Activated CD8-positive, alpha-beta memory T cell treated with anti-CD3 and anti-CD28 coated beads, Interleukin-2, amount 50 U/mL, for 24 hours (primary cell): ENCODE data around the gene APOL2.
"Not testable (repeated sequence)": the region's sequence is repeated elsewhere in the genome, so short reads cannot be mapped to it uniquely, and the experiment has no call there.

Experiments
- DNase-seq: peaks from one replicate; pipeline ENCODE4 v3.0.0-alpha.2; 2020; ENCODE audit errors: extremely low read depth

Gene APOL2

DNA sequence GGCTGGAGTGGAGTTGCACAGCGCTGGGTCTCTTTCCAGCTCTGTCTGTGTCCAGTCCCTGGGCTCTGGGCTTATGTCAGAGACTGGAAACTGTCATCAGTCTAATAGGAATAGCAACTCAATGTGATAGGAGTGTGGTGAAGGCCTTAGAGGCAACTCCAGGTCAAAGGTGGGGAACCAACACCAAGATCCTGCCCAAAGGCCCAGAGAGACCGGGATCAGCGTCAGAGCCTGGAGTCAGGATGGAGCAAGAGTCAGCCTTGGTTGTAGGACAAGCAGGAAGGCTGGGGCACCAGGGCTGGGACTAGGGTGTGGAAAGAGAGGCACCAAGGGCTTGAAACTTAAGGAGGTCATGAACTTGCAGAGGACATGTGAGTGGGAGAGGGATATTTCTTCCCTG is 23.0 kb upstream of the APOL2 start:
- not testable (repeated sequence) for DNase-seq

DNA sequence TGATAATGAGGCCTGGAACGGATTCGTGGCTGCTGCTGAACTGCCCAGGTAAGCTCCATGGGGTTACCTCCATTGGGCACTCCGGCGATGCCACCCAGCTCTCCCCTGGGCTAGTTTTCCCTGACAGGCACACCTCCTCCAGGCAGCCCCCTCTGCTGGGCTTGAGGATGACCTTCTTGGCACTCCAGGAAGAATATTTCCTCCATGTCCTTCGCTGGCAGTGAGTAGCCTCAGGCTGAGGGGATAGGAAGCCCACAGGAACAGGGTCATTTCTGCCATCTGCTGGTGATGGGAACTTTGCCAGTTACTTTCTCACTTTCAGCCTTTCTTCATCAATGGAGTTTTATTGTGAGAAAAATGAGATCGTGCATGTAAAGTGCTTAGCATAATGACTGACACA is 22.3 kb upstream of the APOL2 start:
- DNase-seq, result not testable (repeated sequence)

DNA sequence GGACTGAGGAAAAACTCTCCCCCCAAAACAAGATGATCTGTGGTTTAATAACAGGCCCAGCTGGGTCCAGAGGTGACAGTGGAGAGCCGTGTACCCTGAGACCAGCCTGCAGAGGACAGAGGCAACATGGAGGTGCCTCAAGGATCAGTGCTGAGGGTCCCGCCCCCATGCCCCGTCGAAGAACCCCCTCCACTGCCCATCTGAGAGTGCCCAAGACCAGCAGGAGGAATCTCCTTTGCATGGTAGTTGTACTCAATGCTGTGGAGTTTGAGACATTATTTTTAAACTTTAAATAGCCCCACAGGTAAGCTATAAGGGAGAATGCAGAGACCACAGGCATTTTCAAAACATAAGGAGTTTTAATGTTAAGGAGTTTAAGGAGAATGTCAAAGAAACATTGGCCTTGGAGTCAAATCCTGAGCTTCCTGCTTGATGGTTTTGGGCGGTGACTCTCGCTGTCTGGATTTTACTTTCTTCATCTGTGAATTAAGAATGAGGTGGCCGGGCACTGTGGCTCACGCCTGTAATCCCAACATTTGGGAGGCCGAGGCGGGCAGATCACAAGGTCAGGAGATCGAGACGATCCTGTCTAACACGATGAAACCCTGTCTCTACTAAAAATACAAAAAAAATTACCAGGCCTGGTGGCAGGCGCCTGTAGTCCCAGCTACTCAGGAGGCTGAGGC is 20.4 kb upstream of the APOL2 start:
- DNase-seq, result no peak

DNA sequence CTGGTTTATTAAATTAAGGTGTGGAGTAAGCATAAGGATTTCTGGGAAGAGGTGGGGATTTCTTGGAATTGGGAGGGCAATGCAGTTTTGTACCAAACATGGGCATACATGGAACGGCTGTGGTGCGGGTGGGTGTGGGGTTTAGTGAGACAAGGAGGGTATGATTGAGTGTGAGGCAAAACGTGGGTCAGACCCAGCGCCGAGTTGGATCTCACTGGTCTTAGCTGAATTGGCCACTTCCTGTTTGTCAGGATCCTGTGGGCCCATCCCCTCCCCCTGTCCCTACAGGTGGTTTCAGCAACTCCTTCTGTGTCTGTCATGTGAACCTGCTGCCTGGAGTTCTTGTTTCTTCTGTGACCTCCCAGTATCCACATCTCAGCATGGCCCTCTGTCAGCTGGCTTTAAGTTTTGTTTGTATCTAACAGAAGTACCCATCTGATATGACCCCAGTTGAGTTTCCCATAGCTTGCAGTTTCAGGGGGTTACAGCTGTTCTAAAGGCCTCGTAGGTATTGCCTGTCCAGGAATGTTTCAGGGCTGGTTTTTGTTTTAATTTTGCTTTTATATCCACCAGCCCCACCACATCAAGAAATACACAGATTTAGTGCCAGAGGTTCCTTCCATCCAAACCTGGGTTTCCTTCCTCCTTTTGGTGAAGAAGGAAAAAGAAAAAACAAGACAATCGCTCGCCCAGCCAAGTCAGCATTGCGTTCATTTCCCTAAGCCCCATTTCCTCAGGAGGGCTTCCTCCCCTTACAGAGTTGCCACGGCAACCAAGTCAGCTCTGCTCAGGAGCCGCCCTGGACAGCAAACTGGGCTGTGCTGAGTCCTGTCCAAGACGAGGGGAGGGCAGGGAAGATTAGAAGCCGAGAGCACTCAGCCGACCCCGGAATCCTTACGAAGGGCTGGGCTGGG is 19.6 kb upstream of the APOL2 start:
- DNase-seq, result no peak

DNA sequence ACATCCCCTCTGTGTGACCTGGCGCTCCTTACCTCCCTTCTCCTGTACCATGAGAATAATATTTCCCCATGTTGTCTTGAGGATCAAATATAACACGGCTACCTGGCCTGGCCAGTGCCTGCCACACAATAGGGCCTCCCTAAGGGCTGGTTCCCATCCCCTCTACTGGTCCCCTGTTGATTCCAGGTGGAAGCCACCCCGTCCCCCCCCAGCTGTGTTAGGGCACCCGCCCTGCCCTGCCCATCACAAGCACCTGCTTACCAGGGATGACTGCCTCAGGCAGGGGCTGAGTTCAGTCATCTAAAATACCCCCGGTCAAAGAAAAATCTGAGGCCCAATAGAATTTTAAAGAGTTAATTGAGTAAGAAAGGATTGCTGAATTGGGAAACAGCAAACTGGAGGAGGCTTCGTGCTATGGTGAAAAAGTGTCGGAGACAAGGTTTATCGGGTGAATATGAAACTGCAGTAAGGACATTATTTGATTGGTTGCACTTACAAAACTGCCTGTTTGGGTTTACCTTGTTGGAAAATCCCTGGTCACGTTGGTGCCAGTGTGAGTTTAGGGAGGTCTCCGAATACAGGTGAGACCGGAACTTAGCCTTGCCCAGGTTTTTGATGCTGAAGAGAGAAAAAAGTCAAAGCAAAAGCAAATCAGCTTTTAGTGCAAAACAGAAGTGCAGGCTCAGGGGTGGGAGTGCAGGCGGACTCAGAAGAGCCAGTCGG is 18.8 kb upstream of the APOL2 start:
- no peak for DNase-seq

DNA sequence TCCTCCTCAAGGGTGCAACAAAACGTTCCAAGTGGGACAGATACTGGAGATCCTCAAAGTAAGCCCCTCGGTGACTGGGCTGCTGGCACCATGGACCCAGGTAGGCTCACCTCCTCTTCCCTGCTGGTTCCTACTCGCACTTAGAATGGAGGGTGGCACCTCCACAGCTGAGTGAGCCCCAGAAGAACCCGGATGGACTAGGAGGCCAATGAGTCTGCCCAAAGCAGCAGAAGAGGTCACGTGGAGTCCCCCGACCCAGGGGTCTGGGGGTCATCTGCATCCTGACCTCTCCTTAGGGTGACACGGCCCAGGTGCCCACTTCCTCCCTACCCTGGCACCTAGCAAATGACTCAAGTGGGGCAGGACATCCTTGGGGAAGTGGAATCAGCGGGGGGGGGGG is 18.0 kb upstream of the APOL2 start:
- DNase-seq, result no peak

DNA sequence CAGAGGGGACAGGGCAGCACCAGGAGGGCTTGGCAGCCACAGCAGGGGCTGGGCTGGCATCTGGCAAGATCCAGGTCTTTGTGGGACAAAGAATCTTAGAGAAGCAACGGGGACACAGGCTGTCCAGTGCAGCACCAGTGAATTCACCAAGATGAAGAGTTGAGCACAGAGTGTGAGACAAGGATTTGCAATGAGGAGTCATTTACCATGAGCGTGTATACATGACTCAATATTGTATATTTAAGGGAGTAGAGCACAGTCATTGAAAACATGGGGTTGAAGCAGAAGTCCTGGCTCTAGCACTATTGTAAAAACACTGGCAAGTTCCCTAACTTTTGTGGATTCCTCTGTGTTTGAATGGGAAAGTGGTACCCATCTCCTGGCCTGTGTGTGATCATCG is 17.2 kb upstream of the APOL2 start:
- no peak for DNase-seq

DNA sequence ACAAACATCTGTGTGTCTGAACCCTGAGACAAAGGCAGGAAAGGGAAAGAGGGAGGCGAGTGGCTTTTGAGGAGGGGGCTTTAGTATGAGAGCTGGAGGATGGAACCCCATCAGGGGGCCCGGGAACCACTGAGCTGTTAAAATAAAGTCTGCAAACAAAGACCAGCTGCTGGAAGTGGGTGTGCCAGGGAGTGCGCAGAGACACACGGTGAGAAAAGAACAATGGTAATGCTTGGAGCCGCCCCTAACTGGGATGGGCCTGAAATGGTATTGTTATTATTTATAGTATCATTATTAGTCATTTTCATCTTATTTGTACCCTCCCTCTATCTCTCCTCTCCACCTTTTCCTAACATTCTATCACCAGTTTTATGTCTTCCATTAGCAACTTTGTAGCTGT is 16.2 kb upstream of the APOL2 start:
- DNase-seq, result not testable (repeated sequence)

DNA sequence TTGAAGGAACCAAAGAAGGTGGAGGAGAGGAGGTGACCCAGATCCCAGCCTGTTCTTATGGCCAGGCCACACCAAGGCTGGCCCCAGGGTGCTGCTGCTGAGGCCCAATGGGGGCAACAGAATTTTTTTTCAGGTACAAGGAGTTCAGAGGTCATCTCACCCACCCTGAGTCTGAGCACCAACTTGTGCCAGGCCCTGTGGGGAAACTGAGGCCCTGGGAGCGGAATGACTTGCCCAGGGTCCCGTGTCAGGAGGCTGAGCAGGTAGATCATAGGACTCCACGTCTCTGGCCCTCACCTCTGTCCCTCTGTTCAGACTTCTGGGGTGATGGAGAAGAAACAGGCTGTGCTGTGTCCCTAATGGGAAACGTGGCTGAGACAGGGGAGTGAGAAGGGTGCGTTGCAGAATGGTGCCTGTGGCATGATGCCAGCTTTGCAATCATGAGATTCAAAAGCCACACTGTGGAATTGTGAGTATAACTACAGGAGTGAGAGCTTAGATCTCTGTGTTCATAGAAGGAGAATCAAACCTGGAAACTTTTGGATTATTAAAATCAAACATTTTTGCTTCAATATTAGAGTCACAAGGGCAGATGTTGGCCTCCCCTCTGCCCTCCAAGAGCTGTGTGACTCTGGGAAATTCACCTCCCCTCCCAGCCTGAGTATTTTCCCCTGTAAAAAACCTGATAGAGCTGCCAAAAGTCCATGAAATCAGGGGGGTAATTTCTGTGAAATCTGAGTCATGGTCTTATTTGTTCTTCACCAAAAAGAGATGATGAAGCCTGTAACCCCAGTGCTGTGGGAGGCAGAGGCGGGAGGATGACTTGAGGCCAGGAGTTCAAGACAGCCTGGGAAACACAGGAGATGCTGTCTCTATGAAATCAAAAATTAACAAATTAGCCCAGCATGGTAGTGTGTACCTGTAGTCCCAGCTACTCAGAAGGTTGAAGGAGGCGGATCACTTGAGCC is 14.5 kb upstream of the APOL2 start:
- DNase-seq, result no peak

DNA sequence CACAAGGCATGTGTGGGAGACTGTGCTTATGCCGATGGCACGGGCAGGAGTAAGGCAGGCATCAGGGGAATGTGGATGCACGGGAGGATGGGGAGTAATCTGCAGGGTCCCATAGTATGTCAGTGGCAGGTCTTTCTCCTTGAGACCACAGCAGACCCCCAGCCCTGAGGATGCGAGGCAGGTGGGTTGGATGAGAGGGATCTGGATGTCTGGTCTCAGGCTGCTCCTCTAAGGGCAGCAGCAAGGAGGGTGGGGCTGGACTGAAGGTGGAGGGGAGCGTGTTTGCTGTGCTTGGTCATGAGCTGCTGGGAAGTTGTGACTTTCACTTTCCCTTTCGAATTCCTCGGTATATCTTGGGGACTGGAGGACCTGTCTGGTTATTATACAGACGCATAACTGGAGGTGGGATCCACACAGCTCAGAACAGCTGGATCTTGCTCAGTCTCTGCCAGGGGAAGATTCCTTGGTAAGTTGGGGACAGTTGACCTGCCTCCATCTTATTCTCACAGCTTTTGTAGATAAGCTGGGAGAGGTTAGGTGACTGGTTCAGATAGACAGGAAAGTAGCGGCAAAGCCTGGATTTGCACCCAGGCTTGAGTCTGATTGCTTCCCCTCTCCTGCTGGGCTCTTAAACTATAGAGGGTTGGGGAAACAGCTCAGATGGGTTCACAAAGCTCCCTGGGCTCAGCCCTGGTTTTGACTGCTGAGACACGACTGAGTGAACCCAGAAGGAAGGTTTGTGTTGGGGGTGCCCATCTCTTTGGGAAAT is 13.6 kb upstream of the APOL2 start, which contains the start of gene APOL1:
APOL1 (plus strand) TSS at position 380 of the 769 bp plus-strand sequence. CDS start 1,823 bp downstream, outside the sequence.
- DNase-seq, result no peak

DNA sequence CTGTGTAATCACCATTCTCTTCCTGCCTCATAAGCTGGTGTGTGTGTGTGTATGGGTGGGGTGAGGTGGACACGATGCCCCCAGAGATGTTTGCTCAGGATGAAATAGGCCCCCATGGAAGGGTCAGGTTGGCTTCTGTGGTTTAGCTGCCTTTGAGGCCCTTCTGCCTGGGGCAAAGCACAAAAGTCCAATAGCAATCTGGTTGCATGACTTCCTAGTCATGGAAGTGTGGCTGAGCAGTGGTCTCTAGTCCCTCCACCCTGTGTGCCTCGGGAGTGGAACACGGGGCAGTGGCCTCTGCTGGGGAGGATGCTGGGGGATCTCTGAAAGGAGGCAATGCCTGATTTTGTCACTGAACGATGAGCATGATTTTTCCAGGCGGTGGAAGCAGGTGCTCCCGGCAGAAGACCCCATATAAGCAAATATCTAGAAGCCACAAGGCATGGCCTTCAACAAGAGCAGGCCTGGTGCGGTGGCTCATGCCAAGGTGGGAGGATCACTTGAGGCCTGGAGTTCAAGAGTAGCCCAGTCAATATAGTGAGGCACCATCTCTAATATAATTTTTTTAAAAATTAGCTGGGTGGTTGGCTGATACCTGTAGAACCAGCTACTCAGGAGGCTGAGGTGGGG is 12.8 kb upstream of the APOL2 start:
- DNase-seq, result not testable (repeated sequence)

DNA sequence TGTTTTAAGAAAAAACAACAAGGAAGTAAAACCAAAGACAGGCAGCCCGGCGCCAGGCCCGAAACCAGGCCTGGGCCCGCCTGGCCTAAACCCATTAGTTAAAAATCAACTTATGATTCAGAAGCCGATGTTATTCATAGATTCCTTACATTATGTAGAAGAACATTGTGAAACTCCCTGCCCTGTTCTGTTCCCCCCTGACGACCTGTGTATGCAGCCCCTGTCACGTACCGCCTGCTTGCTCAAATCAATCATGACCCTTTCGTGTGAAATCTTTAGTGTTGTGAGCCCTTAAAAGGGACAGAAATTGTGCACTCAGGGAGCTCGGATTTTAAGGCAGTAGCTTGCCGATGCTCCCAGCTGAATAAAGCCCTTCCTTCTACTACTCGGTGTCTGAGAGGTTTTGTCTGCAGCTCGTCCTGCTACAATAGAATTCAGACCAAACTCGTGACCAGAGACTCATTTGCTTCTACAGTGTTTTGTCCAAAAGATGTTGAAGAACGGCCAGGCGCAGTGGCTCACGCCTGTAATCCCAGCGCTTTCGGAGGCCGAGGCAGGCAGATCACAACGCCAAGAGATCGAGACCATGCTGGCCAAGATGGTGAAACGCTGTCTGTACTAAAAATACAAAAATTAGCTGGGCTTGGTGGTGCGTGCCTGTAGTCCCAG is 11.1 kb upstream of the APOL2 start:
- not testable (repeated sequence) for DNase-seq

DNA sequence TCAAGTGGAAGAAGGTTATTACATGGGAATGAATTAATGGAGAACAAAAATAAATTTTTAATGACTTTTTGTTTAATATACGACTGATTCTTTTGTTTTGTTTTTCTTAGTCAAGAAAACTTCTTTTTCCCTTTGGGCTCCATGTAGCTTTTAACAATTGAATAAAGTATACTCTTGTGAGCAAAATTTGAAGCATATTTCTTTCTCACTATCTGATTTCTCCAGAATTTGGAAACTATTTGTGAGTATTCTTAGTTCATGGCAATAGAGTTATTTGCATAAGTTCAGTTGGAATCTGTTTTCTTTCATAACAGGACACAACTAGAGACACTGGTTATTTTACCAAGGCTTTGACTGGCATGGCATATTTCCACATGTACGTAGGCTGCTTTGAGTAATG is 9.8 kb upstream of the APOL2 start:
- DNase-seq, result no peak

DNA sequence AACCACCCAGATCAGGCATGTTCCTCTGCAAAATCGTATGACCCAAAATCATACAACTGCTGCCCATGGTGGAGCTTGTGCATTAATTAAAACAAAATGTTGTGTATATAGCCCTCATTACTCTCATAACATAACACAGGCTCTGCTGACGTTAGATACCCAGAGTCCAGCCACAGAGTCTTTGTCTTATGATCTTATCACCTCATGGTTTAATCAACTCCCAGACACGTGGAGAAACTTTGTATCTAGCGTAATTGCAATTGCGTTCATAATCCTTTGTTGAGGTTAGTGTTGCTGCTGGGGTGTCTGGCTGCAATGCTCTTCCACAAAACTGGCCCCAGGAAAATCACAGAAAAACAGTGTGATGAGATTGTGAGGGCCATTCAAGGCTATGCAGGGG is 8.6 kb upstream of the APOL2 start:
- DNase-seq, result no peak

DNA sequence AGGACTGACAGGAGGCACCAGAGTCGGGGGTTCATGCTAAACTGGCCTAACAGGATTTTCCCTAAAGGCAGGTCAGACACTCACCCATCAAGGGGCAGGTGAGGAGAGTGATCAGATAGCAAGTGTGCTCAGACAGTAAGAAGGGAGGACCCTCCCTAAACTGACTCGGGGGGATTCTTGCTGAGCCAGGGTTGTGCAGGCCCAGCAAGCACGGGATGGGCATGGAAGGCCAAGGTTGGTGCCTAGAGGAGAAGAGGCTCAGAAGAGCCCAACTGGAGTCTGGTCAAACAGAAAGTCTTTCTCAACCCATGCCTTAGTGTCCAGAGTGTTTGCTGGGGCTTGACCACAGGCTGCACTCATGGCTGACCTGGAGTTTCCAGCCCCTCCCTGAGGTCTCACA is 7.4 kb upstream of the APOL2 start:
- no peak for DNase-seq

DNA sequence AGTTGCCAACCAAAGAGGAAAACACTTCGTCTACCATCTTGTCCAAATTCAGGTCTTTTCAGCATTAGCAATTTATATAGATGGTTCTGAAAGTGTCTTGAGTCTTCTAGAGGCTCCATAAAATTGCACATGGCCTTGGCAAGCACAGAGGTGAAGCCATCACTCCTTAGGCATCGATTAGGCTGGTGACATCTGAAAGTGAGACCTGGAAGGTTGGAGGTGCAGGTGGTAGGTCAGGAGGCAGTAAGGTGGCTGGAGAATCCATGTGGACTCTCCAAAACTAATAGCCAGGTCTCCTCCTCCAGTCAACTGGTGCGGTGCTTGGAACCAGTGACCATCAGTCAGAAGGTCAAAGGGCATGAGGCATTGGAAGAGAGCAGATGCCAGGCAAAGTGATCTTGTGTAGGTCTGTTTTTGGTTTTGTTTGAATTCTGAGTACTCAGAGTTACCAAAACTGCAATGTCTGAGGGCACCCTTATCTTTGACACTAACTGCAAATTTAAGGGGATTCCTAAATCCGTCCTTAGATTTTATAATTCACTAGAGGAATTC is 6.6 kb upstream of the APOL2 start:
- no peak for DNase-seq

DNA sequence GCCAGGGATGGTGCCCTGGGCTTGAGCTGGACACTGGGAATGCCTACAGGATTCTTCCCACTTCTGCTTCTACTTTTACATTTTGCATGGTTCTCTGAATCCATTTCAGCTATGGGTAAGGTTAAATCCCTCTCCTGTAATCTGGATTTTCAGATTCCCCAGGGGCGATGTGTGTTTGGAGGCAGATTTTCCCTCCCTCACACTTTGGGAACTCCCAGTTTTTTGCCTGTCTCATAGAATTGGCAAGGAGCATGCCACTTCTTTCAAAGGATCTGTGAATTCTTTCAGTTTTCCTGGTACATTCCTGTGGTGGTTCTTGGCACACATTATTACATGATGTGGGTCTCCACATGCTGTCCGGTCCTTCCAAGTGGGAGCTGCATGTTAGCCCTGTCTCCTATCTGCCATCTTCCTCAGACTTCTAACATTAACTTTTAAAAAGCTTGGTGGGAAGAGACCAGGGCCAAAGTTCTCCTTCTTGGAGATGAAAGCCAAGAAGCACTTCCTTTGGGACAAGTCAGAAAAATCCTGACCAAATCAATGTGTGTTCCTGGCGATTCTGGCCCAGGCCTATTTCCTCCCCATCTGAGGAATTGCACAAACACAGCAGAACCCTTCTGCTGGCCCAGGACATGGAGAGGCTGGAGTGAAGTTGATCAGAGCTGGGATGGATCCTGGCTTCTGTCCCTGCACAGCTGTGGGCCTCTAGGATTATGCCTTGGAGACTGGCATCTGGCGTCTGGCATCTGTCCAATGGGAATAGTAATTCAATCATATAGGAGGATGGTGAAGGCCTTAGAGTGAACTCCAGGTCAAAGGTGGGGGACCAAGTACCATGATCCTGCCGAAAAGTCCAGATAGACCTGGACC is 5.4 kb upstream of the APOL2 start:
- DNase-seq, result no peak

DNA sequence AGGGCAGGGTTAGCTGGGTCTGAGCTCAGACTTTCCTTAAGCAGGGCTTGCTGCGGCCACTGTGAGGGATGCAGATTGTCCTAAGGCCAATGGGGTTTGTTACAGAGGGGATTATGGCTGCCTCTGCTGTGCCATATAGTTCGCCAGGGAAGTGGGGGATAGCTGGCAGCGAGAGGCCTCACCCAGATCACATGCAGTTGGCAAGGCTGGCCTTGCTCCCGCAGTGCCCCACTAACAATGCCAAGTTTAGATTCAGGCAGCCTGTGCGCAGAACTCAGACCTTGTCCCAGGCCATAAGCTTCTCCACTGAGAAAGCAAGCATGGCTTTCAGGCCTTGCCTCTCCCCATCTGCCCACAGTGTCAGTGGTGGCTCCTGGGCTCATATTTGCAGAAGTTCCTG is 4.7 kb upstream of the APOL2 start:
- no peak for DNase-seq
